ENCODE results near the gene ARID3A. TPM values are rescaled to one million over a fixed set of nuclear protein-coding genes. Genes with fewer than 3 reads are reported as not detected.

Gene ARID3A
- total and polyA plus RNA-seq, 2 of the 13 experiments (the other 11 are each of a cell fraction or from before 2014, with no cell fraction given) = 71.3 to 77.9 TPM

- in situ Hi-C loops (cut with HindIII; ENCODE audit: extremely low pct_ligation_motif_present, low pct_unique_long_range_greater_than_20kb) = no loop called here
- no peak for TF ChIP-seq UBTF (CRISPR knock-in tag; IDR thresholded peaks at IDR 0.05)
- TF ChIP-seq U2AF2 (IDR thresholded peaks at IDR 0.05; ENCODE audit: low read depth, low read length) = no peak
- 0 out of 4 replicates have a peak, but pooled peaks of 1 of the 2 experiments have one; percentile 3 for TF ChIP-seq MAFK (conservative IDR thresholded peaks at IDR 0.05 in 1 of 2, IDR thresholded peaks at IDR 0.05 in 1 of 2; ENCODE audit: low read length in 2 of 2)
- TF ChIP-seq SPEN (CRISPR knock-in tag; IDR thresholded peaks at IDR 0.05; ENCODE audit: low read depth) = no peak
- no peak for TF ChIP-seq HIVEP1 (CRISPR knock-in tag; IDR thresholded peaks at IDR 0.05)
- 92% methylated on average over 27 of the region's 73 CpGs for WGBS (ENCODE audit: low lambda C conversion rate)
Measured at GRCh38 chr19:1007399-1008251, 81.8 kb downstream of the ARID3A start.

More at GRCh38 chr19:1007399-1008251, 81.8 kb downstream of the ARID3A start:
- Histone ChIP-seq H3K4me1 (ENCODE audit: insufficient read depth, low read length) (peaks cover 13% of the 10 kb centered on the region), H3K4me3 (replicated peaks in 1 of 3; ENCODE audit: insufficient read depth in 1 of 3, low read depth in 2 of 3, low read length in 3 of 3) (no peak overlapping the region), H3K79me2 (ENCODE audit: insufficient read depth, low read length) (no peaks in the 10 kb centered on the region), H4K20me1 (ENCODE audit: insufficient read depth, low read length) (no peaks in the 10 kb centered on the region), H3K27ac (ENCODE audit: extremely low read length, insufficient read depth, low read length) (no peak overlapping the region), H3K4me2 (ENCODE audit: low read depth, low read length) (no peak overlapping the region), H2AFZ (ENCODE audit: low read length) (no peak overlapping the region), H3K9ac (ENCODE audit: insufficient read depth, low read depth, low read length) (no peak overlapping the region), H3K36me3 (replicated peaks in 1 of 2; ENCODE audit: control insufficient read depth in 1 of 2, insufficient read depth in 2 of 2, low read length in 2 of 2) (peaks cover 0 to 1% of the 10 kb centered on the region in 2 experiments; a peak in 1 of 5 replicates), H3K9me3 (ENCODE audit: low read length) (no peaks in the 10 kb centered on the region), H3K27me3 (ENCODE audit: control insufficient read depth in 1 of 2, insufficient read depth in 2 of 2, low read length in 2 of 2) (peaks cover 8 to 24% of the 10 kb centered on the region in 2 experiments)
- no peak for FAIRE-seq
- BruUV-seq (replicated peaks) = no TSS peak
- POLR2A ChIA-PET = no interaction called here
- no peak for DNase-seq (ENCODE audit: low spot score)
- CTCF ChIA-PET (ENCODE audit: low intra/inter-chr PET ratio, low total read pairs) = no interaction called here
- intact Hi-C loops (cut with micrococcal nuclease; ENCODE audit: unreplicated experiment) = no loop called here
- ATAC-seq = no peak

Measured in HepG2 (cell line).